BLaER1 treated with 17β-estradiol and CSF1 and Interleukin-3, amounts not matched to agents 10 nM and 100 nM (cell line): Measurements from ENCODE around the gene SLC24A4.

Source experiments
- H3K27ac ChIP-seq, 11 experiments: shearing (Covaris generic); formaldehyde crosslinking; 2 replicates each; pipeline ENCODE4 v1.8.1; 2022
- H3K27me3 ChIP-seq, 11 experiments: shearing (Covaris generic); formaldehyde crosslinking; 2 replicates each; pipeline ENCODE4 v1.8.1; 2022
- H3K36me3 ChIP-seq, 11 experiments: shearing (Covaris generic); formaldehyde crosslinking; 2 replicates each; pipeline ENCODE4 v1.8.1; 2022
- H3K4me1 ChIP-seq, 10 experiments: shearing (Covaris generic); formaldehyde crosslinking; 2 replicates each; pipeline ENCODE4 v1.8.1; 2022
- H3K4me2 ChIP-seq, 11 experiments: shearing (Covaris generic); formaldehyde crosslinking; 2 replicates each; pipeline ENCODE4 v1.8.1; 2022
- H3K4me3 ChIP-seq, 10 experiments: shearing (Covaris generic); formaldehyde crosslinking; 2 replicates each; pipeline ENCODE4 v1.8.1; 2022
- H3K9ac ChIP-seq, 11 experiments: shearing (Covaris generic); formaldehyde crosslinking; 2 replicates each; pipeline ENCODE4 v1.8.1; 2022
- H3K9me3 ChIP-seq, 11 experiments: shearing (Covaris generic); formaldehyde crosslinking; replicated peaks in 1 of 11; 2 replicates each; pipeline ENCODE4 v1.8.1; 2022
- H4K20me1 ChIP-seq, 11 experiments: shearing (Covaris generic); formaldehyde crosslinking; 2 replicates each; pipeline ENCODE4 v1.8.1; 2022
- Cebpa-rat ChIP-seq, 11 experiments: shearing (Covaris generic); IDR thresholded peaks; 2 replicates each; pipeline ENCODE4 v1.8.1; 2022

SLC24A4 gene

DNA sequence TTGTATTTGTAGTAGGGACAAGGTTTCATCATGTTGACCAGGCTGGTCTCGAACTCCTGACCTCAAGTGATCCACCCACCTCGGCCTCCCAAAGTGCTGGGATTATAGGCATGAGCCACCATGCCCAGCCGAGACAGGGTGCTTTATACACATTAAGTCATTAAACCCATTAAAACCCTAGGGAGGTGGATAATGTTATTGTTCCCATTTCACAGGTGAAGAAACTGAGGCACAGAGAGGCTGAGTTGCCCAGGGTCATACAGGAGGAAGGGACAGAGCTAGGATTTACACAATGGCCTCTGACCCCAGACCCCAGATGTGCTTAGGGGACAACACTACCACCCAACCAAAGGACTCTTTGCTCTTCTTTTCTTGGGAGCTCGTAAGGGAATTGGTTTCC, 139.6 kb downstream of the SLC24A4 start:
- peaks cover 11 to 14% (median 12%) of the 10 kb centered on the region in 11 experiments for H3K9me3 ChIP-seq
- no peaks in the 10 kb centered on the region; a peak in 1 of 22 replicates for H3K36me3 ChIP-seq
- H3K4me2 ChIP-seq: peak overlapping the region in 4 of 11 experiments; percentile 10 to 63 (median 33); a peak in 4 of 22 replicates
- H3K27ac ChIP-seq: no peak overlapping the region
- peaks cover 15 to 69% (median 31%) of the 10 kb centered on the region in 10 experiments for H3K4me1 ChIP-seq
- TF ChIP-seq Cebpa-rat (IDR thresholded peaks at IDR 0.05): no peak
- no peaks in the 10 kb centered on the region; a peak in 1 of 22 replicates for H4K20me1 ChIP-seq
- no peak overlapping the region for H3K4me3 ChIP-seq
- peaks cover 0 to 5% (median 0%) of the 10 kb centered on the region in 11 experiments; a peak in 1 of 22 replicates for H3K27me3 ChIP-seq
- H3K9ac ChIP-seq: no peak overlapping the region; a peak in 1 of 22 replicates

DNA sequence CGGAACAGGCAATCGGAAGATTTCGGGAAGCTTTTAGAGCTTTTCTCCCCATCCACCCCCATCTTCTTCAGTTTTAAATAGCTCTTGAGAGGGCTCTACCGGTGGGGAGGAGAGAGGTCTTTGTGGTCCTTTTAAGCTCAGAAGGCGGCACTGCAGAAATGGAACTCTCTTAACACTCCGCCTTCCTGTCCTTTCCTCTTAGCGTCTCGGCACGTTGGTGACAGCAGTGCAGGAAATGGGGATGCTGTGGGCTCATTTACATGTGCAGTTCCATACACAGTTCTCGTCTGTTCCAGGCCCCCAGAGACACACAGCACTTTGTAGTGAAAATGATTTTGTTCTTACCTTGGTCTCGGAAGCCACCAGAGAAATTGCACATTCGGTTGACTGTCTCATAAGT, 140.2 kb downstream of the SLC24A4 start:
- Histone ChIP-seq H3K9me3 (peaks cover 13 to 16% (median 15%) of the 10 kb centered on the region in 11 experiments), H3K4me3 (no peak overlapping the region), H3K27me3 (peaks cover 0 to 5% (median 0%) of the 10 kb centered on the region in 11 experiments; a peak in 1 of 22 replicates), H4K20me1 (no peaks in the 10 kb centered on the region; a peak in 1 of 22 replicates), H3K36me3 (no peaks in the 10 kb centered on the region; a peak in 1 of 22 replicates), H3K4me1 (peaks cover 15 to 69% (median 31%) of the 10 kb centered on the region in 10 experiments), H3K27ac (no peak overlapping the region), H3K9ac (no peak overlapping the region; a peak in 1 of 22 replicates), H3K4me2 (peak overlapping the region in 6 of 11 experiments; percentile 3 to 63 (median 17); a peak in 6 of 22 replicates)
- TF ChIP-seq Cebpa-rat (IDR thresholded peaks at IDR 0.05): no peak

DNA sequence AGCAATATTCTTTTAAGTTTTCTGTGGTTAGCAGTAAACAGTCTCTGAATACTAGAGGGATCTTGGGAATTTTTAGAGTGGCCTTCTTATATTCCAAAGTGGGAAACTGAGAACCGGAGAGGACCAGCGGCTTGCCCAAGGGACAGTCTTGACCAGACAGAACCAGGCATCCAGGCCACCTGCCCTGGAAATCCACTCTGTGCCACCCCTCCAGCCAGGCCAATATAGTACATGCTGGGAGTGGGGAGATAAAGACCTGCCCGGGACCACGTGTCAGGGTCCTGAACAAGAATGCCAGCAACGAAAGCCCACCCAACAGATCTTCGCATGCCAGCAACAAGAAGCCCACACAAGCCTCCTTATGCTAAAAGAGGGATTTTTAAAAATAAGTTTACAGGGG, 141.2 kb downstream of the SLC24A4 start:
- H4K20me1 ChIP-seq: no peaks in the 10 kb centered on the region; a peak in 1 of 22 replicates
- peaks cover 6 to 59% (median 22%) of the 10 kb centered on the region in 10 experiments for H3K4me1 ChIP-seq
- no peak overlapping the region for H3K27ac ChIP-seq
- no peak overlapping the region for H3K9ac ChIP-seq
- no peak overlapping the region for H3K4me2 ChIP-seq
- H3K9me3 ChIP-seq: peaks cover 14 to 21% (median 18%) of the 10 kb centered on the region in 11 experiments
- H3K36me3 ChIP-seq: no peaks in the 10 kb centered on the region; a peak in 1 of 22 replicates
- no peaks in the 10 kb centered on the region for H3K27me3 ChIP-seq
- no peak overlapping the region for H3K4me3 ChIP-seq
- no peak for TF ChIP-seq Cebpa-rat (IDR thresholded peaks at IDR 0.05)

DNA sequence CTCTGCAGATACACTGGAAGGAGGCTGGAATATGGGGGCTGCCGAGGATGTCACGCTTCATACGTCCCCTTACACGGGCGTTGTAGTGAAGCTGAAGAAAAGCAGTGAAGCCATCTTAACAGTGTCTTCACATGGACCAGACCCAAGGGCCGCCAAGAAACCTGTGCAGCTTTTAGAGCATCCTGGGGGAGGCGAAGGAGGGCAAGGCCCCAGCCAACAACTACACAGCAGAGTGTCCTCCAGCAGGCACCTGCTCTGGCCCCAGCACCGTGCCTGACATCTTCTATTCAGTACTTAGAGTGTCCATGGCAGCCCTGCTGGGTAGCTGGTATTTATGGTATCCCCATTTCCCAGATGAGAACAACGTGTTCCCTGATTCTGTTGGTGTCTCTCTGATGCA, 141.8 kb downstream of the SLC24A4 start:
- TF ChIP-seq Cebpa-rat (IDR thresholded peaks at IDR 0.05): no peak
- H3K27me3 ChIP-seq: no peaks in the 10 kb centered on the region
- no peaks in the 10 kb centered on the region; a peak in 1 of 22 replicates for H3K36me3 ChIP-seq
- peaks cover under 1 to 54% (median 16%) of the 10 kb centered on the region in 10 experiments; a peak in 17 of 20 replicates for H3K4me1 ChIP-seq
- no peaks in the 10 kb centered on the region; a peak in 1 of 22 replicates for H4K20me1 ChIP-seq
- H3K27ac ChIP-seq: no peak overlapping the region
- H3K4me2 ChIP-seq: peak overlapping the region in 2 of 11 experiments; percentile 62 to 73; a peak in 4 of 22 replicates
- H3K4me3 ChIP-seq: no peak overlapping the region
- peaks cover 15 to 24% (median 23%) of the 10 kb centered on the region in 11 experiments for H3K9me3 ChIP-seq
- peak overlapping the region in 2 of 11 experiments; percentile 1 to 23; a peak in 1 of 22 replicates for H3K9ac ChIP-seq

GRCh38 chr14:92465353-92466055, 142.5 kb downstream of the SLC24A4 start:
- H3K4me1 ChIP-seq: peaks cover 0 to 47% (median 12%) of the 10 kb centered on the region in 10 experiments; a peak in 13 of 20 replicates
- H3K9me3 ChIP-seq: peaks cover 15 to 28% (median 24%) of the 10 kb centered on the region in 11 experiments
- H3K9ac ChIP-seq: peak overlapping the region in 2 of 11 experiments; percentile 1 to 23; a peak in 2 of 22 replicates
- TF ChIP-seq Cebpa-rat (IDR thresholded peaks at IDR 0.05): no peak
- H3K27me3 ChIP-seq: no peaks in the 10 kb centered on the region
- peak overlapping the region in 3 of 11 experiments; percentile 45 to 73 (median 62); a peak in 6 of 22 replicates for H3K4me2 ChIP-seq
- no peaks in the 10 kb centered on the region; a peak in 1 of 22 replicates for H3K36me3 ChIP-seq
- no peak overlapping the region for H3K4me3 ChIP-seq
- no peaks in the 10 kb centered on the region; a peak in 1 of 22 replicates for H4K20me1 ChIP-seq
- peak overlapping the region in 3 of 11 experiments; percentile 13 to 62 (median 26); a peak in 5 of 22 replicates for H3K27ac ChIP-seq

GRCh38 chr14:92466059-92466458, 143.1 kb downstream of the SLC24A4 start:
- H3K9me3 ChIP-seq: peaks cover 15 to 28% (median 24%) of the 10 kb centered on the region in 11 experiments
- H3K27ac ChIP-seq: peak overlapping the region in 3 of 11 experiments; percentile 13 to 62 (median 26); a peak in 5 of 22 replicates
- no peaks in the 10 kb centered on the region for H3K27me3 ChIP-seq
- peaks cover 0 to 42% (median 6%) of the 10 kb centered on the region in 10 experiments; a peak in 11 of 20 replicates for H3K4me1 ChIP-seq
- no peak overlapping the region for H3K4me3 ChIP-seq
- no peak for TF ChIP-seq Cebpa-rat (IDR thresholded peaks at IDR 0.05)
- no peaks in the 10 kb centered on the region; a peak in 1 of 22 replicates for H3K36me3 ChIP-seq
- no peaks in the 10 kb centered on the region for H4K20me1 ChIP-seq
- peak overlapping the region in 3 of 11 experiments; percentile 45 to 73 (median 62); a peak in 6 of 22 replicates for H3K4me2 ChIP-seq
- peak overlapping the region in 1 of 11 experiments; percentile 23; a peak in 2 of 22 replicates for H3K9ac ChIP-seq

GRCh38 chr14:92469515-92469914, 146.6 kb downstream of the SLC24A4 start:
- TF ChIP-seq Cebpa-rat (IDR thresholded peaks at IDR 0.05): no peak
- Histone ChIP-seq H4K20me1 (no peaks in the 10 kb centered on the region), H3K27ac (no peak overlapping the region), H3K9me3 (peaks cover 15 to 28% (median 24%) of the 10 kb centered on the region in 11 experiments), H3K27me3 (no peaks in the 10 kb centered on the region), H3K36me3 (no peaks in the 10 kb centered on the region; a peak in 1 of 22 replicates), H3K4me1 (peaks cover 7 to 50% (median 19%) of the 10 kb centered on the region in 10 experiments), H3K4me2 (no peak overlapping the region), H3K9ac (no peak overlapping the region), H3K4me3 (no peak overlapping the region)

GRCh38 chr14:92470215-92470614, 147.2 kb downstream of the SLC24A4 start:
- H4K20me1 ChIP-seq: no peaks in the 10 kb centered on the region
- no peak overlapping the region for H3K9ac ChIP-seq
- H3K4me2 ChIP-seq: no peak overlapping the region
- no peaks in the 10 kb centered on the region for H3K27me3 ChIP-seq
- TF ChIP-seq Cebpa-rat (IDR thresholded peaks at IDR 0.05): no peak
- H3K36me3 ChIP-seq: no peaks in the 10 kb centered on the region; a peak in 1 of 22 replicates
- H3K4me3 ChIP-seq: no peak overlapping the region
- peaks cover 7 to 43% (median 19%) of the 10 kb centered on the region in 10 experiments for H3K4me1 ChIP-seq
- peaks cover 15 to 28% (median 24%) of the 10 kb centered on the region in 11 experiments for H3K9me3 ChIP-seq
- H3K27ac ChIP-seq: no peak overlapping the region

DNA sequence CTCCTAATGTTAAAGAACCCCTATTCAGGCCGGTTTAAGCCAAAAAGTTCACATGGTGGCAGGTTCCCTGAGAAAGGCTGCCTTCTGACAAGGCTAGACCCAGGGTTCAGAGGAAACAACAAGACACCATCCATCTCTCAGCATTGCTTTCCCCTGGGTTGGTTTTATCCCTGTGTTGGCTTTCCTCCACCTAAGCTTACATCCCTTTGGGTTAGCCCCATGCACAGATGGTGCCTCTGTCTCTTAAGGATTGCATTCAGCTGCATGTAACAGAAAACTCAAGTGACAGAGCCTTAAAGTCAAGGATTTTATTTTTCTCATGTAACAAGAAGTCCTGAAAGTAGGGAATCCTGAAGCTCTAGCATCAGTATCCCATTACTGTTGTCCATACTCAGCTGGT, 147.8 kb downstream of the SLC24A4 start:
- Histone ChIP-seq H3K27me3 (no peaks in the 10 kb centered on the region), H3K36me3 (no peaks in the 10 kb centered on the region; a peak in 1 of 22 replicates), H4K20me1 (no peaks in the 10 kb centered on the region), H3K27ac (no peak overlapping the region), H3K4me1 (peaks cover 7 to 37% (median 19%) of the 10 kb centered on the region in 10 experiments), H3K4me3 (no peak overlapping the region), H3K9me3 (peaks cover 15 to 28% (median 24%) of the 10 kb centered on the region in 11 experiments), H3K9ac (no peak overlapping the region), H3K4me2 (no peak overlapping the region)
- TF ChIP-seq Cebpa-rat (IDR thresholded peaks at IDR 0.05): no peak
